Left renal cortex interstitium (tissue), 4 donors: Measurements from ENCODE around the gene POLD1. TPM values are rescaled to one million over a fixed set of nuclear protein-coding genes. Genes with fewer than 3 reads are reported as not detected.

Source experiments
- DNase-seq, 4 donors: peaks; one replicate each; pipeline ENCODE4 v3.0.0-alpha.2; 2013; ENCODE audit warnings: low read depth in 4 of 4, low spot score in 2 of 4, missing footprints in 1 of 4
- polyA plus RNA-seq, 4 donors: library from polyadenylated mRNA; unstranded; fragments of 120-200 nt; gene quantifications; one replicate each; pipeline ENCODE4 v1.2.1, GENCODE V29; 2013; ENCODE audit not compliant: insufficient read length in 4 of 4

POLD1 gene
- polyA plus RNA-seq, 4 donors, result 16.5 to 40.5 (median 33.7) TPM

DNA sequence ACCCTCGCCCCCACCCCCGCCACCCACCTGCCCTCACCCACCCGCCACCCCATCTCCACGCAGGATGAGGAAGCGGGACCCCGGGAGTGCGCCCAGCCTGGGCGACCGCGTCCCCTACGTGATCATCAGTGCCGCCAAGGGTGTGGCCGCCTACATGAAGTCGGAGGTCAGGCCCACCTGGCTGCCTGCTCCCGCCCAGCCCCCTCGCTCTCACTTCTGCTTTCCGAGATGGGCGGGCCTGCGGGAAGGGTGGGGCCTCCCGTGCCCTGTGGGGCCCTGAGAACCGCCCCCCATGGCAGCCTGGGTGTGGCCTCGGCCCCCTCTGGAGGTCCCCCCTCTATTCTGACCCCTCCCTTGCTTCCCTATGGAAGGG lies 31.5 kb downstream of the POLD1 start:
- no peak for DNase-seq

DNA sequence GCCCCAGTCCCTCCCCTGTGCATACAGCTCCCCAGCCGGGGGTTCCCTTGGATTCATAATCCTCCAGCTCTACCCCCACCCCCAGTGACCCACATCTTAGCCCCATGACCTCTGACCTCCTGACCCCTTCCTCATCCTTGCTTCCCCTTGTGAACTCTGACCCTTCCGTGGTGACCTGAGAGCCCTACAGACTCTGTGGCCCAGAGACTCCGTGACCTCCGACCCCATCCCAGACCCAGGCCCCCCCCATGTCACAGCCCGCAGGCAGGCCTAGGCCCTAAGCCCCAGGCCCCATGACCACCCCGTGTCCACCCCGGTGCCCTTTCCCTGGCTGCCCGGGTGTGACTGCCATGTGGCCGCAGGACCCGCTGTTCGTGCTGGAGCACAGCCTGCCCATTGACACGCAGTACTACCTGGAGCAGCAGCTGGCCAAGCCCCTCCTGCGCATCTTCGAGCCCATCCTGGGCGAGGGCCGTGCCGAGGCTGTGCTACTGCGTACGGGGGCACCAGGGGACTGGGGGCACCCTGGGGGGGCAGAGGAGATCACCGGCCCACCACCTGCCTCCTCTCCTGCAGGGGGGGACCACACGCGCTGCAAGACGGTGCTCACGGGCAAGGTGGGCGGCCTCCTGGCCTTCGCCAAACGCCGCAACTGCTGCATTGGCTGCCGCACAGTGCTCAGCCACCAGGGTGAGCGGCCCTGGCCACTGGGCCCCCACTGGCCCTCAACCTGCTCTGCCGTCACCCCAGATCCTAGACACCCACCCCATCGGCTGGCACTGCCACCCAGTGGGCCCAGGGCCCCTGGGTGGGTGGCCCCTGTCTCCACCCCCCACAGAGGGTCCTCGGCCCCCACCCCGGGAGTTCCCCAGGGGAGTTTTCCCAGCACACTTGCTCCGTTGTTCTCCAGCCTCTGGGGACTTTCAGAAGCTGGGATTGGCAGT lies 32.2 kb downstream of the POLD1 start:
- DNase-seq, result no peak

DNA sequence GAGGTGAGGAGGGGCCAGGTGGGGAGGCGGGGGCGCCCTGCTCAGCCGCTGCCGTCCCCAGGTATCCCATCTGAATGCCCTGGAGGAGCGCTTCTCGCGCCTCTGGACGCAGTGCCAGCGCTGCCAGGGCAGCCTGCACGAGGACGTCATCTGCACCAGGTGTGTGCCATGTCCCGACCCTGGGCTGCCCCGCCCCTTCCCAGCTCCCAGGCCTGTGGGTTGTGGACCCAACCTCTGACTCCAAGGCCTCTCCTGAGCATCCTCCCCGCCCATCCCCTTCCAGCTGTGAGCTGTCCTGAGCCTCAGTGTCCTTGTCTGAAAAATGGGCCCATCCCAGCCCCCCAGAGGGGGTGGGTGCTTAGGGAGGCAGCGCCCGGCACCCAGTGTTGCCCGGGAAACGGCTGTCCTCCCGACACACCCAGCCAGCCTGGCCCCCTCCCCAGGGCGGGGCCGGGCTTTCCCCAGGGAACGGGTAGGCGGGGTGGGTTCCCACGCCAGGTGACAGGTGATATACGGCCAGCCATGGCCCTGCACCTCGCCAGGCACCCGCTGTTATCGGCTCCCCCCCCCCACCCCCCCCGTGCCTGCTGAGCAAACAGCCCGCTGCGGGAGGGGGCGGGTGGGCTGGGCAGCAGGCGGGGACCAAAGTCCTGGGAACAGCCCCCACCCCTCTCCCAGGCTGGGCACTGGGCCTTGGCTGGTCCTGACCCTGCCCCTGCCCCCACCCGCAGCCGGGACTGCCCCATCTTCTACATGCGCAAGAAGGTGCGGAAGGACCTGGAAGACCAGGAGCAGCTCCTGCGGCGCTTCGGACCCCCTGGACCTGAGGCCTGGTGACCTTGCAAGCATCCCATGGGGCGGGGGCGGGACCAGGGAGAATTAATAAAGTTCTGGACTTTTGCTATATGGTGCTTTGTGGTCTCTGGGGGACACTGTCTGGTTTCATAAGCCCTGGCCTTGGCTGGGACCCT lies 33.2 kb downstream of the POLD1 start:
- no peak for DNase-seq

DNA sequence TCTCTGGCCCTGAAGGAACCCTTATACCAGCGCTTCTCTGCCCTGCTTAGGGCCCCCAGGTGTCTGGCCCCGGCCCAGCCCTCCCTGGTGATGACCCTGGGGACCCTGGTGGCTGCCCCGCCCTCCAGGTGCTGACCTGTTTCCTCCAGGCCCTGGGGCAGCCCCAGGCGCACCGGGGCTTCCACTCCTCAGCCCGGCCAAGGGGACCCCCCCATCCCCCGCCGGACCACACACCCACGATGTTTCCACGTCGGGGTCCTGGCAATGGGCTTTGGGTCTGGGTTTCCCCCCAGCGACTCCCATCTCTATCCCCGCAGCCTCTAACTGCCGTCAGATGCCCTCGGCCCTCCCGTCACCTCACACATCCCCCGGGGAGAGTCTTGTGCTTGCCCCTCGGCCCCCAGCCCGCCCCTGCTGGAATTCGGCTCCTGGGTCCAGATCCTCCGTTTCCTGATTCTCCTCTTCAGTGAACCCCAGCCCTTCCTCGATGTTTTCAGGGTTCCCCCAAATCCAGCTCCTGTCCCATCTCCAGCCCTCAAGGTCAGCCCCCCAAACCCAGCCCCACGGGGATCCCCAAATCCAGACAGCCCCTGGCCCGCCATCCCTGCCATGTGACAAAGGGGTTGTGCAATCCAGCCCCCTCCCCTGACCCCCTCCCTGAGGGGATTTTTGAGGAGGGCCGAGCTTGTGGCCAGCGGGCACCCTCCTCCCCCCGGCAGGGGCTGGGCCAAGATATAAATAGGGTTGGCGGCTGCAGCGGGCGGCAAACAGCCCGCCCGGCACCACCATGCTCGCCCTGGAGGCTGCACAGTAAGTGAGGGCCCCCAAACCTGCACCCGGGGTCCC lies 34.3 kb downstream of the POLD1 start, which contains the start of gene SPIB:
TSS of gene SPIB (plus strand) at position 763 of the 846 bp plus-strand sequence. CDS start at position 788, 25 bp downstream.
- DNase-seq, result no peak

DNA sequence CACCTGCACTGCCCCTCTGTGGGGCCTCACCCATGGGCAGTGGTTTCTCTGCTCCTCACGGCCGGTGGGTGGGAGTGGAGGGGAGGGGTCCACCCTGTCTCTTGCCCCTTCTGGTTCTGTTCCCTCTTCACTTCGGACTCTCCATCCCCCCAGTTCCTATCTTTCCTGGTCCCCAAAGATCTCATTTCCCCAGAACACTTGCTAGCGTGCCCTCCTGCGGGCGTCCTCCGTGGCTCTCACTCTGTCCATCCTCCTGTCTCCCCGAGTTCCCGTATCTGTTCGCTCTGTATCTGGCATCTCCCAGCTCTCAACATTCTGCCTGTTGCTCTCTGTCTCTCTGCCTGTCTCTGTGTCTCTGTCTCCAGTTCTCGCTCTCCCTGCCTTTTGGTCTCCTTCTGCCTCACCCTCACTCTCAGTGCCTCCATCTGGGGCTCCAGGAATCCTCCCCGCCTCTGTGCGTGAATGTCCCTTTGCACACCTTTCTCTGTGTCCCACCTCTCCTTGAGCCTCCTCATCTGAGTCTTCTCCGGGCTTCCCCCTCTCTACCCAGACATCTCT lies 35.0 kb downstream of the POLD1 start:
- no peak for DNase-seq

DNA sequence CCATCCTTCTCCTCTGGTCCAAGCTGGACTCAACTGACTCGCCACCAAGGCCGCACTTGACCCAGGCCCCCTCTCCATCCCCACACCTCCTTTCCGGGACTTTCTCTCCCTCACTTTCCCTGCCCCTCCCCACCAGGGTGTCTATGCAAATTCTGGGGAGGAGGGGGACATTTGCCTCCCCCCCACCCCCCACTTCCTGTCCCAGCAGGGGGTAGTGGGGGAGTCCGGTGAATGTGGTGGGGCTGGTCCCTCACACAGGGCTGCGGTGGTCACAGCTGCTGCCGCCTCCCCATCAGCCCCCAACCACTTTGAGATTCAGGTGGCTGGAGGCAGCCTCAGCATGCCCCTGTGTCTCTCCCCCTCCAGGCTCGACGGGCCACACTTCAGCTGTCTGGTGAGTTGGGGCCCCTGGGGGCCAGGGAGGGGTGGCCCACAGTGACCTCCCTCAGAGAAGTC lies 35.5 kb downstream of the POLD1 start:
- no peak for DNase-seq

DNA sequence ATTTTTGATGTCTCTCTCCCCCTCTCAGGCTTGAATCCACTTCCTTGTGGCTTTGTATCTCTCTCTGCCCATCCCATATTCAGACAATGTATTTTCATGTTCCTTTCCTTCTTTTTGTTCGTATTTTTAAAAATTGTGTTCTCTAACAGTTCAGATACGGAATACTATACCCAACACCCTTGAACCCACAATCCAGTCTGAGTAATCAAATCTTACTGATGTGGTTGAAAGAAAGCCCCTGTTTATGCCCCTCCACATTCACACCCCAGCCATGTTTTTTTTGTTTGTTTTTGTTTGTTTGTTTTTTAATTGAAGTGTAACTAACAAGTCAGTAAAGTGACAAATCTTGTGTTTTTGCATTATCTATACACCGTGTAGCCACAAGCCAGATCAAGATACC lies 36.0 kb downstream of the POLD1 start:
- no peak for DNase-seq

DNA sequence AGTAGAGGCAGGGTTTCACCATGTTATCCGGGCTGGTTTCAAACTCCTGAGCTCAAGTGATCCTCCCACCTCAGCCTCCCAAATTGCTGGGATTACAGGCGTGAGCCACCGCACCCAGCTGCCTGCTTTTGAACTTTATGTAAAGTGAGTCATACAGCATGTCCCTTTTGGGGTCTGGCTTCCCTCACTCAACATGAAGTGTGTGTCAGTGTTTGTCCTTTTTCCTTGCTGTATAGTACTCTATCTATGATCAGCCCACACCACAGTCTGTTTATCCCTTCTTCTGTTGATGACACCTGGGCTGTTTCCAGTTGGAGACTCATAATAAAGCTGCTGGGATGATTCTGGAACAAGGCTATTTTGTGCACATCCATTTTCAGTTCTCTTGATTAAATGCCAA lies 36.7 kb downstream of the POLD1 start:
- no peak for DNase-seq

DNA sequence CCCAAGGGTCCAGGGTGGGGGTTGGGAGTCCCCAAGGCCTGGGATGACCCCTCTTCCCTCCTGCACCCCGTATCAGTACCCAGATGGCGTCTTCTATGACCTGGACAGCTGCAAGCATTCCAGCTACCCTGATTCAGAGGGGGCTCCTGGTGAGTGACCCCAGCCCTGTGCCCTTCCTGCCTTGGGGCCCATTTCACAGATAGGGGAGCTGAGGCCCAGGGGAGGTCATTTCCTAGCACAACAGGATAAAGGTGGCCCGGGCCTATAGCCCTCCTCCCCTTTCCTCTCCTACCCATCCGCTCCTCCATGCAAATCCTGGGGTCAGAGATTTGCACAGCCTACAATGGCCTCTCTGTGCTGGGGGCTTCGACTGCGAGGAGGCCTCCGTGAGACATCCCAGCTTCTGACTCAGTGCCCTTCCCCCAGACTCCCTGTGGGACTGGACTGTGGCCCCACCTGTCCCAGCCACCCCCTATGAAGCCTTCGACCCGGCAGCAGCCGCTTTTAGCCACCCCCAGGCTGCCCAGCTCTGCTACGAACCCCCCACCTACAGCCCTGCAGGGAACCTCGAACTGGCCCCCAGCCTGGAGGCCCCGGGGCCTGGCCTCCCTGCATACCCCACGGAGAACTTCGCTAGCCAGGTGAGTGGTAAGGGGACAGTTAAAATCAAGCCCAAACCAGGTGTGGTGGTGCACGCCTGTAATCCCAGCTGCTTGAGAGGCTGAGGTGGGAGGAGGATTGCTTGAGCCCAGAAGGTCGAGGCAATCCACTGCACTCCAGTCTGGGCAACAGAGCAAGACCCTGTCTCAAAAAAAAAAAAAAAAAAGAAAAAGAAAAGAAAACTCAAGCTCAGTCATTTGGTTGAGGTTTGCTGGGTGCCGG lies 38.5 kb downstream of the POLD1 start:
- no peak for DNase-seq

DNA sequence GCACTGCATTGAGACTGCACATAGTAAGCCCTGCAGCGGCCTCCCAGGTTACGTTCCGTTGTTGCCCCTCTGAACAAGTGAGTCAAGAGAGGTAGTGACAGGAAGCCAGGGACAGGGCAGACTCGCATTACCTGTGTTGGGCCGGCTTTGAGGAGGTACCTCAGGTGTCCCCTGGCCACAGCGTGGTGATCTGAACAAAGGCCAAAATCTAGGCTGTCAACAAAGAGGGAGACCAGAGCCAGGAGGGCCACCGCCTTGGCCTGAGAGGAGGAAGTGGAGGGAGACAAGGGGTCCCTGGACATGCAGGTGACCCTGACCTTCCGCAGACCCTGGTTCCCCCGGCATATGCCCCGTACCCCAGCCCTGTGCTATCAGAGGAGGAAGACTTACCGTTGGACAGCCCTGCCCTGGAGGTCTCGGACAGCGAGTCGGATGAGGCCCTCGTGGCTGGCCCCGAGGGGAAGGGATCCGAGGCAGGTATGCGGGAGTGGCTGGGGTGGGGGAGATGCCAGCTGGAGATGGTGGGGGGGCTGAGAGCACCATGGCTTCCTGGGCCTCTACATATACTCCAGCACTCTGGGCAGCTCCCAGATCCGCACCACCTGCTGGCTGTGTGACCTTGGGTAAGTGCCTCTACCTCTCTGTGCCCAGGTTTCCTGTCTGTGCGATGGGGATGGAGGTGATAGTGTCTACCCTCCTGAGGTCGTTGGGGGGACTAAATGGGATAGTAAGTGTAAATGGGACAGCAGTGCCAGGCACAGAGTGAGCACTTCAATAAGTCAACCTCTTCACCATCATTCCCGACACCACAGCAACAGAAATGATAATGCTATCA lies 39.3 kb downstream of the POLD1 start:
- no peak for DNase-seq

DNA sequence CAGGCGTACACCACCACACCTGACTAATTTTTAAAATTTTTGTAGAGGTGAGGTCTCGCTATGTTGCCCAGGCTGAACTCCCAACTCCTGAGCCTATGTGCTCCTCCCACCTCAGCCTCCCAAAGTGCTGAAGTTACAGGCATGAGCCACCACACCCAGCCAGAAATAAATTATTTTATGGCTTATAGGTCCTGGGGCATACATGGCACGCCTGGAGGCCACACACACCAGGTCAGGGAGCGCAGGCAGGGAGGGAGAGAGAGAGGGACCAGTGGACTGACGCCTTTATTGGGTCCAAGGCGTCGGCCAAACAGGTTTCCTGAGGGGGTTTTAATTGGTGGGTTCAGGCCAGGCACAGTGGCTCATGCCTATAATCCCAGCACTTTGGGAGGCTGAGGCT lies 41.4 kb downstream of the POLD1 start:
- DNase-seq, result no peak

DNA sequence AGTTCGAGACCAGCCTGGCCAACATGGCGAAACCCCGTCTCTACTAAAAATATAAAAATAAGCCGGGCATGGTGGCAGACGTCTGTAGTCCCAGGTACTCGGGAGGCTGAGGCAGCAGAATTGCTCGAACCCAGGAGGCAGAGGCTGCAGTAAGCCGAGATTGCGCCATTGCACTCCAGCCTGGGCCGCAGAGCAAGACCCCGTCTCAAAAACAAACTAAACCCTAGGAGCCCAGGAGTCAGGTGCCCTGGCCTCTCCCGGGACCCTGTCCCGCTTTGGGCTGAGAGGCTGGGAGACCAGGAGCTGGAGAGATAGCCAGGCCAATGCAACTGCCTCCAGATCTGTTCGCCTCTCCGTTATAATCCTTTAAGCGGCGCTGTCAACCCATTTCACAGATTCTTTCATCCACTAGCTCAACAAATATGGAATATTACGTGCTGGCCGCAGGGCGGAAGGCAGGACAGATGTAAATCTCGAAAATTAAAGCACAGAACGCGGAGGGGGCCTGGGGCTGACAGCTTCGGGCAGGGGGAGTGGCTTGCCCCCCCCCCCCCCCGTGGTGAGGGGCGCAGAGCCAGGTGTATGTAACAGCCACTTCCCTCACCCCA lies 43.3 kb downstream of the POLD1 start:
- no peak for DNase-seq

DNA sequence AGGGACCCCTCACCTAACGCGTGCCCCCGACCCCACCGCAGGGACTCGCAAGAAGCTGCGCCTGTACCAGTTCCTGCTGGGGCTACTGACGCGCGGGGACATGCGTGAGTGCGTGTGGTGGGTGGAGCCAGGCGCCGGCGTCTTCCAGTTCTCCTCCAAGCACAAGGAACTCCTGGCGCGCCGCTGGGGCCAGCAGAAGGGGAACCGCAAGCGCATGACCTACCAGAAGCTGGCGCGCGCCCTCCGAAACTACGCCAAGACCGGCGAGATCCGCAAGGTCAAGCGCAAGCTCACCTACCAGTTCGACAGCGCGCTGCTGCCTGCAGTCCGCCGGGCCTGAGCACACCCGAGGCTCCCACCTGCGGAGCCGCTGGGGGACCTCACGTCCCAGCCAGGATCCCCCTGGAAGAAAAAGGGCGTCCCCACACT lies 43.9 kb downstream of the POLD1 start:
- peak in 3 of 4 donors; percentile 71 to 86 (median 74) for DNase-seq

DNA sequence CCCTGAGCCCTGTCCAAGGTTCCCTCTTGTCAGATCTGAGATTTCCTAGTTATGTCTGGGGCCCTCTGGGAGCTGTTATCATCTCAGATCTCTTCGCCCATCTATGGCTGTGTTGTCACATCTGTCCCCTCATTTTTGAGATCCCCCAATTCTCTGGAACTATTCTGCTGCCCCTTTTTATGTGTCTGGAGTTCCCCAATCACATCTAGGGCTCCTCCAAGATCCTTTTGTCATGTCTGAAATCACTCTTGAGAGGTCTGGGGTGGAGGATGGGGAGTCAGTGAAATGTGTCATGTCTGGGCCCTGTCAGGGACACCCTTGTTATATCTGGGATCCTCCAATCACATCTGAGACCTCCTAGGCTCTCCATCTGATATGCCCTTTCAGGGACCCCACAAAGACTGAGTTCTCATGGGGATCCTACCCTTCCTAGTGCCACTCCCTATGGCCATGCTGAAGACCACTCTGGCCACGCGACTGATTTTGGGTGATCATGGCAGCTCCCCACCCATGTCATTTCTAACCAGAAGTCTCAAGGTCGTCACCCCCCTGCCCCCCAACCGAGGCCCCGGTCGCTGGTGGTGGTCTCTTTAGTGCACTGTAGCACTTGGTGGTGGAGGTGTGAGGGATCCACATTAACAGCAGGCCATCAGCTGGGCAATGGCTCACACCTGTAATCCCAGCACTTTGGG lies 44.8 kb downstream of the POLD1 start:
- DNase-seq, result no peak

DNA sequence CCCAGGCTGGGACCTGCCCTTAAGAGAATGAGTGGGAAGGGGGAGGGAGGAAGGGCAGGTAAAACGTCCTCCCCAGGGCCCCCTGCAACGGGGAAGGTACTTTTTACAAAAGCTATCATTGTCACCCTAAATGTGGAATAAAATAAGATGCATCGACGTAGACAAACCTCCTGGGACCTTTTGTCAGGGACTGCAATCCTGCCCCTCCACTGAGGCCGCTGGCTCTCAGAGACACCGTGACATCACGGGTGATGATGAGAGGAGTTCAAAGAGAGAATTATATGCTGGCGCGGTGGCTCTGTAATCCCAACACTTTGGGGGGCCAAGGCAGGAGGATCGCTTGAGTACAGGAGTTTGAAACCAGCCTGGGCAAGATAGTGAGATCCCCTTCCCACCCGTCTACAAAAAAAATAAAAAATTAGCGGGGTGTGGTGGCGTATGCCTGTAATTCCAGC lies 46.8 kb downstream of the POLD1 start:
- DNase-seq, result no peak

DNA sequence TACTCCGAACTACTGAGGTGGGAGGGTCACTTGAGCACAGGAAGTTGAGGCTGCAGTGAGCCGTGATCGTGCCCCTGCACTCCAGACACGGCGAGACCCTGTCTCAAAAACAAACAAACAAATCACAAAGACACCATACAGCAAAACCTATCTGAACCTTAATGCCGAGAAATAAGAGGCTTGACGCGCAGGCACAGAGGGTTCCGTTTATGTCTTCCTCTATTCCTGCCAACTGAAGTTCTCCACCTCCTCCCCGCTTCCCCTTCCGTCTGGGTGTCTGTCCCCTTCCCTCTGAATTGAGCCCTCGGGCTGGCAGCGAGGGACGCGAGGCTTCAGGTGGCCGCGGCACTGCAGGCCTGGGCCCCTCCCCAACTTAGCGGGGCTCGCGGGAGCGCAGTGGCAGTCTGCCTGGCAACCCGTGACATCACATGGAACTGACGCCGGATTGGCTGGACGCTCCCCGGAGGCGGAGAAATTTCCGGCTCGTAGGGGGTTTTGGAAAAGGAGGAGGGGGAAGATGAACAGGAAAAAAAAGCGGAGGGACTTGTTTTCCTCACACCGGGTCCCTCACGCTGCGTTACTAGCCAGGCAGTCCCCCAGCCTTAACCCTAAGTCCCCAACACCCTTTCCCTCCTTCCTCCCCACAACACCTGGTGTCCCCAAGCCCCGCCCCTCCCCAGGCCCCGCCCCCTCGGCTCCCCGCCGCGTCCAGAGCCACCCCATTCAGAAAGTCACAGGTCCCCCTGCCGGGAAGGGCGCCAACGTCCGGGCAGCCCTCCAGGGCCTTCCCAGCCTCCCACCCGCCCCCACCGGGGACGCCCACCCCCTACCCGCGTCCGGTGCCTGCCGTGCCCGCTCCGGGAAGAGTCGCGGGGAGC lies 47.4 kb downstream of the POLD1 start:
- peak; percentile 78 to 82 (median 82) for DNase-seq
